ENCODE measurements around the gene GSTP1.
"Not testable (repeated sequence)": the region's sequence is repeated elsewhere in the genome, so short reads cannot be mapped to it uniquely, and the experiment has no call there.

Gene GSTP1

GRCh38 chr11:67594480-67594879 is 10.9 kb downstream of the GSTP1 start:
- no peak for DNase-seq (ENCODE audit: low read depth in 2 of 3, low spot score in 1 of 3)

DNA sequence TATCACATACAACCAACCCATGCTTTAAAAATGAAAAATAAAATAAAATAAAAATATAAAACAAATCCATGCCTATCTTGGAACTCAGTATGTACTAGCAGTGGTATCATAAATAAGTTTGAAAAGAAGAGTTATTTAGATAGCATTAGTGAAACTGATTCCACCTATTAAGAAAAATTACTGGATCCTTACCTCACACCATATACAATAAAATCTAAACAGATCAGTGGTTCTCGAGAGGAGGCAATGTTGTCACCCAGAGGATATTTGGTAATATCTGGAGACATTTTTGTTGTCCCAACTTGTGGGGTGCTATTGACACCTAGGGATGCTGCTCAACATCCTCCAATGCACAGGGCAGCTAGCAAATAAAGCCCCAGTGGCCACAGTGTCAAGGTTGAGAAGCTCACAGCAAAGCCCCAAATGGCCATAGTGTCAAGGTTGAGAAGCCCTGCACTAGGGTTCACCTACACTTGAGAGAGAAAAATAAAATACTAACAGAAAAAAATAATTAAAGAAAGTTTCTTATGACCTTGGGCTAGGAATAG is 13.2 kb downstream of the GSTP1 start:
- DNase-seq (ENCODE audit: low read depth in 2 of 3, low spot score in 1 of 3), result no peak

GRCh38 chr11:67597458-67597857 is 13.8 kb downstream of the GSTP1 start:
- DNase-seq (ENCODE audit: low read depth in 2 of 3, low spot score in 1 of 3), result not testable (repeated sequence)

DNA sequence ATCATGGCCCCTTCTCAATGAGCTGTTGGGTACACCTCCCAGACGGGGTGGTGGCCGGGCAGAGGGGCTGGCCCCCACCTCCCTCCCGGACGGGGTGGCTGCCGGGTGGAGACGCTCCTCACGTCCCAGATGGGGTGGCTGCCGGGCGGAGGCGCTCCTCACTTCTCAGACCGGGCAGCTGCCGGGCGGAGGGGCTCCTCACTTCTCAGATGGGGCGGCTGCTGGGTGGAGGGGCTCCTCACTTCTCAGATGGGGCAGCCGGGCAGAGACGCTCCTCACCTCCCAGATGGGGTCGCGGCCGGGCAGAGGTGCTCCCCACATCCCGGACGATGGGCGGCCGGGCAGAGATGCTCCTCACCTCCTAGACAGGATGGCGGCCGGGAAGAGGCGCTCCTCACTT is 14.4 kb downstream of the GSTP1 start:
- not testable (repeated sequence) for DNase-seq (ENCODE audit: low read depth in 2 of 3, low spot score in 1 of 3)

DNA sequence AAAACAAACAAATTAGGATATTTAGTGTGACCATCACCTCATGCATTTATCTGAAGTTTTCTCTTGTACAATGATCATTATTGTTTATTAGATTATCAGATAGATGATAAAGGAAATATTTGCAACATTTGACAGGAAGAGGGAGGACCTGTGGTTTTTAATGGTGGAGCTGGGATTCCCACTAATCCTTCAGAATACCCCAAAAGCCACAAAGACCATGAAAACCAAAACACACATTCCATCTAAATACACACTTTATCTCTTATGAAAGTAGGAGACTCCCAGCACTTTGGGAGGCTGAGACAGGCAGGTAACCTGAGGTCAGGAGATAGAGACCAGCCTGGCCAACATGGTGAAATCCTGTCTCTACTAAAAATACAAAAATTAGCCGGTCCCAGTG is 15.5 kb downstream of the GSTP1 start:
- no peak for DNase-seq (ENCODE audit: low read depth in 2 of 3, low spot score in 1 of 3)

- DNase-seq (ENCODE audit: low read depth in 2 of 3, low spot score in 1 of 3), result no peak
Measured at GRCh38 chr11:67600324-67601029, 16.9 kb downstream of the GSTP1 start.

- no peak for DNase-seq (ENCODE audit: low read depth in 2 of 3, low spot score in 1 of 3)
Measured at GRCh38 chr11:67601098-67601497, 17.5 kb downstream of the GSTP1 start.

GRCh38 chr11:67604119-67604518 is 20.5 kb downstream of the GSTP1 start:
- not testable (repeated sequence) for DNase-seq (ENCODE audit: low read depth in 2 of 3, low spot score in 1 of 3)

- DNase-seq (ENCODE audit: low read depth in 2 of 3, low spot score in 1 of 3), result no peak
Measured at GRCh38 chr11:67604815-67605214, 21.2 kb downstream of the GSTP1 start.

DNA sequence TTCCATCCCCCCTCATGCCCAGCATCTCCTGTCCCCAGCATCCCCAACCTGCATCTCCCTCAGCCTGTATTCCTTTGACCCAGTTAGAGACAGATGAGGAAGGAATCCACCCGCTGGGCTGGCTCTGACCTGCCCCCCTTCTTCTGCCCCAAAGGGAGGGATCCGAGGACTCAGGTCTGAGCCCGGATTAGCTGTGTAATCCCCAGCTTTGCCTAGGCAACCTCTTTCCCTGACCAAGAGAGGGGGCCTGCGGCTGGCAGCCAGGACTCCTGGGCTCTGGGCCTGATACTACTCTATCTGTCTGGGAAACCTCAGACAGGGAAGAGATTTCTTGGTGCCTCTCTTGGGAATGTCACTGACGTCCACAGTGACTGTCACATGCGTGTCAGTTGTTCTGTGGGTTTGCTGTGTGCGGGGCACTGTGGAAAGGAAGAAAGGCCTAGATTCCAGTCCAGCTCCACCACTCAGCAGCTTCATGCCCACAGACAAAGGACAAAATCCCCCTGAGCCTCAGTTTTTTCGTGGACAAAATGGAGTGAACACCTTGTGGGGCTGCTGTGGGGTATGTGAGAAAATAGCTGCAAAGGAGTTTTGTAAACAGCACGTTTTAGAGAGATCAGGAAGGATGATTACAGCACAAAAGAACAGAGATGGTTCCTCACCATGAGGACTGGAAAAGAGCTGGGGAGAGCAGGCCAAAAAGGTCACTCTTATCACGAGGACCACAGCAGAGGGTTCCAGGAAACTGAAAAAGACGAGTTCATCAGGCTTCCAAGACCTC is 21.8 kb downstream of the GSTP1 start:
- DNase-seq (ENCODE audit: low read depth in 2 of 3, low spot score in 1 of 3), result no peak

DNA sequence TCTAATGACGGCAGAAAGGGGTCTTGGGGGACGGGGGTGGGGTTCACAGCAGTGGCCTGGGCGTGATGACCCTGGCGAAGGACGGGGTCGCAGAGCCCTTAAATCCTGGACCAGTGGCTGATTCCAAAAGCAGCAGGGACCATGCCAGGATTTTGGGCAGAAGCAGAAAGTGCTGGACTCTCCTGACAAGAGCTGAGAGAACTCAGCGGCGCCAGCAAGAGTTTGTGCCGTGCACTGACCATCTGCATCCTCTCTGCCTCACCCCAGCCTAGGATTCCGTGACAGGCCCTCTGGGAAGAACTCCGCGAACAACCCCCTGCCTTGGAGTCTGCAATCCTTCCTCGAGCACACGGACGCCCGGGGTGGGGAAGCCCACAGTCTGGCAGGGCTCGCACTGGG is 22.5 kb downstream of the GSTP1 start:
- DNase-seq (ENCODE audit: low read depth in 2 of 3, low spot score in 1 of 3), result no peak

DNA sequence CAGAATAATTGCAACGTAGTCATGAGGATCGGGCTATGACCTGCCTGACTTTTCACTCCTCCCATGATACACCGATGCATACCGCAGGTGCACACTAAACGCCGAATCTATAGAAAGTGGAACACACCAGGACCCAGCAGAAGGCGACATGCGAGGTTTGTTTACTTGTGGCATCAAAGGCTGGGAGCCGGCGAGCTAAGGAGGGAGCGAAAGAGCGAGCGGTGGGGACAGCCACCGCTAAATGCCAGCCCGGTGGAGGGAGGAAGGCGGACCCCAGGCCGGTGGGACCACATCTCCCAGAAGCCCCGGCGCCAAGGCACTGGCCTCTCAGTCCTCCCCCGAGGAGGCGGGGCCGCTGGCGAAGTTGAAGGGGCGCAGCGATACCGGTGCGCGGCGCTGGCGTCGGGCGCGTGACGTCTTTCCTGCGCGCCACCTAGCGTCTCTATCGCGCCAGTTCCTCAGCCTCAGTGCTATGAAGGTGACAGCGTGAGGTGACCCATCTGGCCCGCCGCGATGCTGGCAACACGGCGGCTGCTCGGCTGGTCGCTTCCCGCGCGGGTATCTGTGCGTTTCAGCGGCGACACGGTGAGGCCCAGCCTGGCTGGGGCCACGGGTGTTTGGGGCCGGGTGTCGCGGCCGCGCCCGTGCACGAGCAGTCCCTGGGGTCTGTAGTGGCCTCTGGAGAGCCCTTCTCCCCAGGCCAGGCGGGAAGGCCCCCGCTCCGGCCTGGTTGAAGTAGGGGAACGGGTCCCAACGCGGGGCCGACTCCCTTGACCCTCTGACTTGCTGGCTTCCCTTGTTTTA is 23.1 kb downstream of the GSTP1 start, which contains the start of gene NDUFV1:
NDUFV1 (plus strand) TSS at position 445 of the 804 bp plus-strand sequence; CDS start at position 514, 69 bp downstream.
- peak; percentile 93 to 96 (median 94) for DNase-seq (ENCODE audit: low read depth in 2 of 3, low spot score in 1 of 3)

- DNase-seq (ENCODE audit: low read depth in 2 of 3, low spot score in 1 of 3), result no peak
Measured at GRCh38 chr11:67607507-67607906, 23.9 kb downstream of the GSTP1 start.

- no peak for DNase-seq (ENCODE audit: low read depth in 2 of 3, low spot score in 1 of 3)
Measured at GRCh38 chr11:67608486-67608885, 24.9 kb downstream of the GSTP1 start.

- no peak for DNase-seq (ENCODE audit: low read depth in 2 of 3, low spot score in 1 of 3)
Measured at GRCh38 chr11:67609316-67609715, 25.7 kb downstream of the GSTP1 start.

DNA sequence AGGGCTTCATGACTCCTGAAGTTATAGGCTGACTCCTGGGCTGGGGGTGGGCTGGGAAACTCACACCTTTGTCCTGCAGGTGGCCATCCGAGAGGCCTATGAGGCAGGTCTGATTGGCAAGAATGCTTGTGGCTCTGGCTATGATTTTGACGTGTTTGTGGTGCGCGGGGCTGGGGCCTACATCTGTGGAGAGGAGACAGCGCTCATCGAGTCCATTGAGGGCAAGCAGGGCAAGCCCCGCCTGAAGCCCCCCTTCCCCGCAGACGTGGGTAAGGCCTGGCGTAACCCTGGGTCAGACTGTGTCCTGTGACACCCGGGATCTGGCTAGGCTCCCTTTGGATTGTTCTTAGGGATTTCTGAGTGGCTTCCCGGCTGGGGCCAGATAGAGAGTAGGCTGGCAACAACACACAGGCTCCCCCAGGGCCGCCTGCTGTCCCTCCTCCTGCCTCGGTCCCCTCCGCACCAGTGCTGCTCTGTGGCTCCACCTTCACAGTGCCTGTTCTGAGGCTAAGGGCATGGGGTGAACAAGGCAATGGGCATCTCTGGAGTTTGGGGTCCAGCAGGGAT is 26.8 kb downstream of the GSTP1 start:
- DNase-seq (ENCODE audit: low read depth in 2 of 3, low spot score in 1 of 3), result no peak

- DNase-seq (ENCODE audit: low read depth in 2 of 3, low spot score in 1 of 3), result no peak
Measured at GRCh38 chr11:67611165-67611564, 27.6 kb downstream of the GSTP1 start.

- DNase-seq (ENCODE audit: low read depth in 2 of 3, low spot score in 1 of 3), result no peak
Measured at GRCh38 chr11:67611704-67612587, 28.3 kb downstream of the GSTP1 start.

- no peak for DNase-seq (ENCODE audit: low read depth in 2 of 3, low spot score in 1 of 3)
Measured at GRCh38 chr11:67612751-67613150, 29.1 kb downstream of the GSTP1 start.

Measured in stimulated activated CD4-positive, alpha-beta T cell treated with anti-CD3 and anti-CD28 coated beads, Interleukin-12 subunit alpha, Interleukin-12 subunit beta, amount 100 ng/mL, for 48 hours (primary cell).